HEK293 (cell line): ENCODE measurements around the gene FAM219B.

Experiments used
- KLF1 ChIP-seq: fragments of 450-650 bp; formaldehyde crosslinking; IDR thresholded peaks from 2 replicates; pipeline ENCODE4 v1.5.1; 2016; ENCODE audit warnings: missing biosample characterization, missing genetic modification characterization
- SETDB1 ChIP-seq: IDR thresholded peaks from one replicate; pipeline ENCODE4 v1.6.1; 2017; ENCODE audit warnings: mild to moderate bottlenecking, low read length, moderate library complexity, mixed read lengths; ENCODE audit not compliant: insufficient read length
- YY1 ChIP-seq: fragments of 450-650 bp; formaldehyde crosslinking; IDR thresholded peaks from 2 replicates; pipeline ENCODE4 v1.5.1; 2018; ENCODE audit warnings: missing biosample characterization, missing genetic modification characterization
- ZIC2 ChIP-seq: fragments of 450-650 bp; formaldehyde crosslinking; IDR thresholded peaks from 2 replicates; pipeline ENCODE4 v1.5.1; 2016; ENCODE audit warnings: missing biosample characterization, missing genetic modification characterization
- ZNF239 ChIP-seq: fragments of 450-650 bp; formaldehyde crosslinking; IDR thresholded peaks from 2 replicates; pipeline ENCODE4 v1.5.1; 2016; ENCODE audit warnings: missing biosample characterization, missing genetic modification characterization
- TF ChIP-seq, protein P1 (sequence below): fragments of 450-650 bp; formaldehyde crosslinking; IDR thresholded peaks from 2 replicates; pipeline ENCODE4 v1.5.1; 2016; ENCODE audit warnings: missing biosample characterization, missing genetic modification characterization
- TF ChIP-seq, protein P2 (sequence below): fragments of 450-650 bp; formaldehyde crosslinking; conservative IDR thresholded peaks from 2 replicates; pipeline ENCODE4 v1.5.1; 2016; ENCODE audit warnings: low read depth, missing biosample characterization, missing genetic modification characterization
- TF ChIP-seq, protein P3 (sequence below): fragments of 450-650 bp; formaldehyde crosslinking; IDR thresholded peaks from 2 replicates; pipeline ENCODE4 v1.5.1; 2016; ENCODE audit warnings: missing biosample characterization, missing genetic modification characterization

DNA sequence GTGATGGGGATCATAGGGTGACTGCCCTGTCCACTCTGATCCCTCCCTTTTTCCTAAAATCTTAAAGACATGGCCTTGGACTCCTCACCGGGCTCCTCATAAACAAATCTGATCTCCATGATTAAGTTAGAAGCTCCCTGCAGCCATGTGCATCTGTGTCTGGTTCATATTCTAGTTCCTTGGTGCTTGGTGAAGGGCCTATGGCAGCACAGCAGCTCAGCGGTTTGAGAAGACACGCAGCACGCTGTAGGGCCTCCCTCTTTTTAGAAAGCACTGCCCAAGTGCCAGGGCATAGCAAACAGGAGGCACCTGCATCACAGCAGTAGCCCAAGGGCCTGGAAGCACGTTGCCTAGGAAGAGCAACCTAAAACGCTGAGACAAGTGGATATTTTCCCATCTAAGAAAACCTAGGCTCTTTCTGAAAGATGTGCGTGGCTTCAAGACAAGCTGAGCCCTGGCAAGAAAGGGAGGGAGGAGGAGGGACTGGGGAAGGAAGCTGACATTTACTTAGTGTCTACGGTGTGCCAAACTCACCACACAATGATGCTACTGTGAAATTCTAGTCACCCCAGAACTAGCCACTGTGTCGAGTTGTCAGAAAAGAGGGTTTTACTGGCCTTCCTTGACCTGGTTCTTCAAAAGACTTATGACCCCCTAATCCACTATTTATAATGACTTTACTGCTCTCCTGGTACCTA lies 48.8 kb downstream of the FAM219B start:
- TF ChIP-seq, protein P1, sequence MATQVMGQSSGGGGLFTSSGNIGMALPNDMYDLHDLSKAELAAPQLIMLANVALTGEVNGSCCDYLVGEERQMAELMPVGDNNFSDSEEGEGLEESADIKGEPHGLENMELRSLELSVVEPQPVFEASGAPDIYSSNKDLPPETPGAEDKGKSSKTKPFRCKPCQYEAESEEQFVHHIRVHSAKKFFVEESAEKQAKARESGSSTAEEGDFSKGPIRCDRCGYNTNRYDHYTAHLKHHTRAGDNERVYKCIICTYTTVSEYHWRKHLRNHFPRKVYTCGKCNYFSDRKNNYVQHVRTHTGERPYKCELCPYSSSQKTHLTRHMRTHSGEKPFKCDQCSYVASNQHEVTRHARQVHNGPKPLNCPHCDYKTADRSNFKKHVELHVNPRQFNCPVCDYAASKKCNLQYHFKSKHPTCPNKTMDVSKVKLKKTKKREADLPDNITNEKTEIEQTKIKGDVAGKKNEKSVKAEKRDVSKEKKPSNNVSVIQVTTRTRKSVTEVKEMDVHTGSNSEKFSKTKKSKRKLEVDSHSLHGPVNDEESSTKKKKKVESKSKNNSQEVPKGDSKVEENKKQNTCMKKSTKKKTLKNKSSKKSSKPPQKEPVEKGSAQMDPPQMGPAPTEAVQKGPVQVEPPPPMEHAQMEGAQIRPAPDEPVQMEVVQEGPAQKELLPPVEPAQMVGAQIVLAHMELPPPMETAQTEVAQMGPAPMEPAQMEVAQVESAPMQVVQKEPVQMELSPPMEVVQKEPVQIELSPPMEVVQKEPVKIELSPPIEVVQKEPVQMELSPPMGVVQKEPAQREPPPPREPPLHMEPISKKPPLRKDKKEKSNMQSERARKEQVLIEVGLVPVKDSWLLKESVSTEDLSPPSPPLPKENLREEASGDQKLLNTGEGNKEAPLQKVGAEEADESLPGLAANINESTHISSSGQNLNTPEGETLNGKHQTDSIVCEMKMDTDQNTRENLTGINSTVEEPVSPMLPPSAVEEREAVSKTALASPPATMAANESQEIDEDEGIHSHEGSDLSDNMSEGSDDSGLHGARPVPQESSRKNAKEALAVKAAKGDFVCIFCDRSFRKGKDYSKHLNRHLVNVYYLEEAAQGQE, result no peak
- TF ChIP-seq KLF1, result no peak
- TF ChIP-seq ZNF239, result no peak
- TF ChIP-seq, protein P2, sequence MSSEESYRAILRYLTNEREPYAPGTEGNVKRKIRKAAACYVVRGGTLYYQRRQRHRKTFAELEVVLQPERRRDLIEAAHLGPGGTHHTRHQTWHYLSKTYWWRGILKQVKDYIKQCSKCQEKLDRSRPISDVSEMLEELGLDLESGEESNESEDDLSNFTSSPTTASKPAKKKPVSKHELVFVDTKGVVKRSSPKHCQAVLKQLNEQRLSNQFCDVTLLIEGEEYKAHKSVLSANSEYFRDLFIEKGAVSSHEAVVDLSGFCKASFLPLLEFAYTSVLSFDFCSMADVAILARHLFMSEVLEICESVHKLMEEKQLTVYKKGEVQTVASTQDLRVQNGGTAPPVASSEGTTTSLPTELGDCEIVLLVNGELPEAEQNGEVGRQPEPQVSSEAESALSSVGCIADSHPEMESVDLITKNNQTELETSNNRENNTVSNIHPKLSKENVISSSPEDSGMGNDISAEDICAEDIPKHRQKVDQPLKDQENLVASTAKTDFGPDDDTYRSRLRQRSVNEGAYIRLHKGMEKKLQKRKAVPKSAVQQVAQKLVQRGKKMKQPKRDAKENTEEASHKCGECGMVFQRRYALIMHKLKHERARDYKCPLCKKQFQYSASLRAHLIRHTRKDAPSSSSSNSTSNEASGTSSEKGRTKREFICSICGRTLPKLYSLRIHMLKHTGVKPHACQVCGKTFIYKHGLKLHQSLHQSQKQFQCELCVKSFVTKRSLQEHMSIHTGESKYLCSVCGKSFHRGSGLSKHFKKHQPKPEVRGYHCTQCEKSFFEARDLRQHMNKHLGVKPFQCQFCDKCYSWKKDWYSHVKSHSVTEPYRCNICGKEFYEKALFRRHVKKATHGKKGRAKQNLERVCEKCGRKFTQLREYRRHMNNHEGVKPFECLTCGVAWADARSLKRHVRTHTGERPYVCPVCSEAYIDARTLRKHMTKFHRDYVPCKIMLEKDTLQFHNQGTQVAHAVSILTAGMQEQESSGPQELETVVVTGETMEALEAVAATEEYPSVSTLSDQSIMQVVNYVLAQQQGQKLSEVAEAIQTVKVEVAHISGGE, result no peak
- no peak for TF ChIP-seq YY1
- no peak for TF ChIP-seq ZIC2
- TF ChIP-seq SETDB1, result no peak
- TF ChIP-seq, protein P3, sequence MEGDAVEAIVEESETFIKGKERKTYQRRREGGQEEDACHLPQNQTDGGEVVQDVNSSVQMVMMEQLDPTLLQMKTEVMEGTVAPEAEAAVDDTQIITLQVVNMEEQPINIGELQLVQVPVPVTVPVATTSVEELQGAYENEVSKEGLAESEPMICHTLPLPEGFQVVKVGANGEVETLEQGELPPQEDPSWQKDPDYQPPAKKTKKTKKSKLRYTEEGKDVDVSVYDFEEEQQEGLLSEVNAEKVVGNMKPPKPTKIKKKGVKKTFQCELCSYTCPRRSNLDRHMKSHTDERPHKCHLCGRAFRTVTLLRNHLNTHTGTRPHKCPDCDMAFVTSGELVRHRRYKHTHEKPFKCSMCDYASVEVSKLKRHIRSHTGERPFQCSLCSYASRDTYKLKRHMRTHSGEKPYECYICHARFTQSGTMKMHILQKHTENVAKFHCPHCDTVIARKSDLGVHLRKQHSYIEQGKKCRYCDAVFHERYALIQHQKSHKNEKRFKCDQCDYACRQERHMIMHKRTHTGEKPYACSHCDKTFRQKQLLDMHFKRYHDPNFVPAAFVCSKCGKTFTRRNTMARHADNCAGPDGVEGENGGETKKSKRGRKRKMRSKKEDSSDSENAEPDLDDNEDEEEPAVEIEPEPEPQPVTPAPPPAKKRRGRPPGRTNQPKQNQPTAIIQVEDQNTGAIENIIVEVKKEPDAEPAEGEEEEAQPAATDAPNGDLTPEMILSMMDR (tag by site-specific recombination), result no peak
